IMR-90 (cell line): ENCODE results near the gene ASPHD2. TPM values are rescaled to one million over a fixed set of nuclear protein-coding genes. Genes with fewer than 3 reads are reported as not detected.

Source experiments
- ATAC-seq: fragments of 200-7000 bp; cut with Tn5 transposase; 2 replicates; pipeline ENCODE4 v1.9.1; 2020; ENCODE audit warnings: low read depth, mild to moderate bottlenecking, moderate library complexity
- BruUV-seq: library from RNA; stranded (reverse); fragments of 400-500 nt; replicated peaks from 2 replicates; lab custom pipeline; 2021; lab: Mats Ljungman, UMichigan
- CTCF ChIA-PET: fragments of 300-600 bp; formaldehyde crosslinking; extraction: SDS; loops from one replicate; lab custom pipeline; 2021; ENCODE audit warnings: antibody characterized with exemption; lab: Yijun Ruan, JAX
- POLR2A ChIA-PET: fragments of 300-600 bp; sonication (Branson Sonifier 250); formaldehyde crosslinking; loops from one replicate; lab custom pipeline; 2022; ENCODE audit warnings: antibody characterized with exemption; ENCODE audit not compliant: unreplicated experiment; lab: Charles Lee
- DNase-seq: peaks from one replicate; pipeline ENCODE4 v3.0.0; 2013
- H2AFZ ChIP-seq: replicated peaks from 2 replicates; pipeline ENCODE3; 2013; ENCODE audit warnings: low read length, mild to moderate bottlenecking; ENCODE audit not compliant: poor library complexity
- H2AK5ac ChIP-seq: 2 replicates; pipeline ENCODE4 v1.6.1; 2013; ENCODE audit warnings: low read depth, low read length, inconsistent platforms
- H2AK9ac ChIP-seq: replicated peaks from 2 replicates; pipeline ENCODE3; 2013; ENCODE audit warnings: mild to moderate bottlenecking, low read depth, low read length, moderate library complexity; ENCODE audit not compliant: poor library complexity
- H2BK120ac ChIP-seq: 2 replicates; pipeline ENCODE4 v1.6.1; 2013; ENCODE audit warnings: low read depth, low read length, inconsistent platforms
- H2BK15ac ChIP-seq: 3 replicates; pipeline ENCODE4 v1.6.1; 2013; ENCODE audit warnings: low read depth, low read length, inconsistent platforms
- H2BK20ac ChIP-seq: 2 replicates; pipeline ENCODE4 v1.6.1; 2013; ENCODE audit warnings: low read depth, mild to moderate bottlenecking, inconsistent platforms, low read length, moderate library complexity
- H2BK5ac ChIP-seq: 2 replicates; pipeline ENCODE4 v1.6.1; 2013; ENCODE audit warnings: mild to moderate bottlenecking, low read depth, low read length, inconsistent platforms; ENCODE audit not compliant: poor library complexity, severe bottlenecking
- H3K14ac ChIP-seq: replicated peaks from 2 replicates; pipeline ENCODE4 v1.6.1; 2013; ENCODE audit warnings: low read depth, low read length, inconsistent platforms
- H3K18ac ChIP-seq: 2 replicates; pipeline ENCODE4 v1.6.1; 2013; ENCODE audit warnings: low read depth, low read length, control low read depth
- H3K23ac ChIP-seq: 2 replicates; pipeline ENCODE4 v1.6.1; 2013; ENCODE audit warnings: low read depth, low read length, inconsistent platforms
- H3K27ac ChIP-seq: 2 replicates; pipeline ENCODE4 v1.5.1; 2013; ENCODE audit warnings: mild to moderate bottlenecking, control low read depth, low read length; ENCODE audit not compliant: insufficient read depth
- H3K27me3 ChIP-seq: 2 replicates; pipeline ENCODE4 v1.6.1; 2013; ENCODE audit warnings: low read length; ENCODE audit not compliant: control insufficient read depth, insufficient read depth
- H3K36me3 ChIP-seq: 2 replicates; pipeline ENCODE4 v1.6.1; 2013; ENCODE audit warnings: low read length, mixed read lengths; ENCODE audit not compliant: control insufficient read depth, insufficient read depth
- H3K4ac ChIP-seq: 2 replicates; pipeline ENCODE4 v1.6.1; 2013; ENCODE audit warnings: low read depth, low read length, inconsistent platforms
- H3K4me1 ChIP-seq: 2 replicates; pipeline ENCODE4 v1.6.1; 2013; ENCODE audit warnings: low read length, mixed read lengths; ENCODE audit not compliant: control insufficient read depth, insufficient read depth
- H3K4me2 ChIP-seq: 2 replicates; pipeline ENCODE4 v1.6.1; 2013; ENCODE audit warnings: low read depth, mild to moderate bottlenecking, control low read depth, low read length, moderate library complexity
- H3K4me3 ChIP-seq: 2 replicates; pipeline ENCODE4 v1.5.1; 2013; ENCODE audit warnings: low read depth, mild to moderate bottlenecking, control low read depth, low read length, moderate library complexity; ENCODE audit not compliant: insufficient read depth
- H3K56ac ChIP-seq: 2 replicates; pipeline ENCODE4 v1.6.1; 2013; ENCODE audit warnings: low read length, inconsistent platforms; ENCODE audit not compliant: insufficient read depth; ENCODE audit errors: extremely low read depth
- H3K79me1 ChIP-seq, 2 experiments: 2 replicates each; pipeline ENCODE4 v1.6.1; 2013; ENCODE audit warnings: low read length in 2 of 2, inconsistent platforms in 1 of 2, low read depth in 1 of 2
- H3K9ac ChIP-seq: 2 replicates; pipeline ENCODE4 v1.6.1; 2013; ENCODE audit warnings: low read depth, low read length, control low read depth
- H3K9me1 ChIP-seq: 2 replicates; pipeline ENCODE4 v1.6.1; 2013; ENCODE audit warnings: low read length, inconsistent platforms; ENCODE audit not compliant: insufficient read depth
- H3K9me3 ChIP-seq: 2 replicates; pipeline ENCODE4 v1.6.1; 2013; ENCODE audit warnings: low read length; ENCODE audit not compliant: control insufficient read depth, insufficient read depth
- H4K20me1 ChIP-seq: 2 replicates; pipeline ENCODE4 v1.6.1; 2013; ENCODE audit warnings: low read length, inconsistent platforms; ENCODE audit not compliant: insufficient read depth
- H4K5ac ChIP-seq: 2 replicates; pipeline ENCODE4 v1.6.1; 2013; ENCODE audit warnings: mild to moderate bottlenecking, low read depth, low read length, control low read depth
- H4K8ac ChIP-seq, 2 experiments: 2 replicates each; pipeline ENCODE4 v1.6.1; 2013; ENCODE audit warnings: low read depth in 2 of 2, low read length in 2 of 2, control low read depth in 1 of 2, inconsistent platforms in 1 of 2
- H4K91ac ChIP-seq: 2 replicates; pipeline ENCODE4 v1.6.1; 2013; ENCODE audit warnings: low read depth, low read length, inconsistent platforms; ENCODE audit not compliant: insufficient read depth
- BHLHE40 ChIP-seq: fragments of 150-350 bp; IDR thresholded peaks from 2 replicates; pipeline ENCODE4 v1.6.1; 2016; ENCODE audit warnings: mild to moderate bottlenecking, low read depth, low read length
- CEBPB ChIP-seq: IDR thresholded peaks from 2 replicates; pipeline ENCODE4 v1.6.1; 2012; ENCODE audit warnings: low read depth, low read length, improper control_type of control experiment
- CHD1 ChIP-seq: IDR thresholded peaks from 2 replicates; pipeline ENCODE4 v1.6.1; 2012; ENCODE audit warnings: low read depth, low read length, improper control_type of control experiment
- FOS ChIP-seq: fragments of 150-350 bp; IDR thresholded peaks from 2 replicates; pipeline ENCODE4 v1.6.1; 2016; ENCODE audit warnings: low read depth, low read length
- MAFK ChIP-seq: IDR thresholded peaks from 2 replicates; pipeline ENCODE4 v1.6.1; 2012; ENCODE audit warnings: low read depth, low read length, improper control_type of control experiment
- MAZ ChIP-seq: IDR thresholded peaks from 2 replicates; pipeline ENCODE4 v1.6.1; 2012; ENCODE audit warnings: low read depth, mild to moderate bottlenecking, low read length, improper control_type of control experiment, moderate library complexity, borderline replicate concordance
- MXI1 ChIP-seq: IDR thresholded peaks from 2 replicates; pipeline ENCODE4 v1.6.1; 2012; ENCODE audit warnings: low read depth, mild to moderate bottlenecking, low read length, moderate library complexity, borderline replicate concordance
- POLR2A ChIP-seq: IDR thresholded peaks from 2 replicates; pipeline ENCODE4 v1.6.1; 2012; ENCODE audit warnings: mild to moderate bottlenecking, low read depth, low read length
- RAD21 ChIP-seq: IDR thresholded peaks from 2 replicates; pipeline ENCODE4 v1.6.1; 2012; ENCODE audit warnings: low read length, improper control_type of control experiment
- RCOR1 ChIP-seq: IDR thresholded peaks from 2 replicates; pipeline ENCODE4 v1.6.1; 2012; ENCODE audit warnings: mild to moderate bottlenecking, low read length, improper control_type of control experiment; ENCODE audit not compliant: insufficient replicate concordance
- RFX5 ChIP-seq: IDR thresholded peaks from 2 replicates; pipeline ENCODE4 v1.8.0; 2012; ENCODE audit warnings: low read depth, mild to moderate bottlenecking, low read length, moderate library complexity
- SMC3 ChIP-seq: fragments of 150-350 bp; IDR thresholded peaks from 2 replicates; pipeline ENCODE4 v1.6.1; 2016; ENCODE audit warnings: low read depth, mild to moderate bottlenecking, antibody characterized with exemption, low read length, moderate library complexity
- WGBS, 2 experiments: methylation state at CpG; one replicate each; pipeline versions ENCODE4 v1.1.5 to v1.1.7; 2013; ENCODE audit warnings: missing lambda C conversion rate in 2 of 2; ENCODE audit not compliant: insufficient read length in 1 of 2; ENCODE audit errors: extremely low coverage in 2 of 2; 5-methylcytosine and 5-hydroxymethylcytosine counted together
- dilution Hi-C: fragments of 300-500 bp; cut with HindIII; formaldehyde crosslinking; loops from one replicate; pipeline ENCODE4 v1.14.3; 2018; ENCODE audit warnings: low sequenced_read_pairs; ENCODE audit not compliant: unreplicated experiment
- in situ Hi-C: fragments of 300-500 bp; cut with MboI; formaldehyde crosslinking; loops from 3 replicates; pipeline ENCODE4 v1.14.3; 2019; ENCODE audit warnings: low sequenced_read_pairs, inconsistent platforms, mixed read lengths
- intact Hi-C: fragments of 100-400 bp; cut with micrococcal nuclease; formaldehyde crosslinking; loops from 2 replicates; pipeline ENCODE4 v1.10.0; 2022
- polyA plus RNA-seq, 3 experiments: library from polyadenylated mRNA; depleted of rRNA; stranded (reverse); fragments of >200 nt; gene quantifications; 2 replicates each; pipeline ENCODE4 v1.2.3, GENCODE V29; 2012; ENCODE audit warnings: low replicate concordance in 1 of 3
- total RNA-seq: library from RNA; depleted of rRNA; stranded (reverse); fragments of >200 nt; gene quantifications from 2 replicates; pipeline ENCODE4 v1.2.3, GENCODE V29; 2012
- TF ChIP-seq, protein P1 (sequence below): conservative IDR thresholded peaks from 2 replicates; pipeline ENCODE4 v1.5.1; 2012; ENCODE audit warnings: mild to moderate bottlenecking, low read depth, low read length, improper control_type of control experiment
- TF ChIP-seq, protein P2 (sequence below): fragments of 150-350 bp; IDR thresholded peaks from 2 replicates; pipeline ENCODE4 v1.6.1; 2017; ENCODE audit warnings: mild to moderate bottlenecking, antibody characterized with exemption, low read length, low read depth
- TF ChIP-seq, protein P3 (sequence below): fragments of 150-350 bp; IDR thresholded peaks from 2 replicates; pipeline ENCODE4 v1.6.1; 2016; ENCODE audit warnings: low read depth, mild to moderate bottlenecking, low read length, moderate library complexity, borderline replicate concordance

ASPHD2 gene
- total and polyA plus RNA-seq, 2 of the 4 experiments (the other 2 are of a cell fraction): 1.3 to 1.4 TPM

DNA sequence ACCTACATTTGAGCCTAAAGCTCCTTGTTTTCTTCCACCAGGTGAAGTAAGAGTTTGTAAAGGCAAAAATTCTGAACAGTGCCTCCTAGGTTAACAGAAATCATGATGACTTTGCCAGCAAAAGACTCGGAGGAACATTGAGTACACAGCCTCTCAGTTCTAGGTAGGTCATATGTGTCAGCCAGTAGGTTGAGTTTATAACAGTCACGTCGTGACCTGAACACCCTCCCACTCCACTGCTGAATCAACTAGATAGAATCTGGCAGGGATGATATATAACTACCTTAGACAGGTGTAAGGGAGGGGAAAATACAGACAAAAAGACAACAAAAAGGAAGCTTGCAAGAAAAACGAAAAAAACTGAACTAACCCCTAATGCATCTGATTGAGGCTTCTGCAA, 12.8 kb upstream of the ASPHD2 start:
- Histone ChIP-seq H3K9me1 (no peaks in the 10 kb centered on the region; the same call in 1 of the 2 replicates), H3K56ac (no peak overlapping the region), H2BK5ac (no peak overlapping the region), H3K9ac (no peak overlapping the region), H3K14ac (no peak overlapping the region), H3K79me1 (no peaks in the 10 kb centered on the region), H2BK120ac (no peak overlapping the region), H3K36me3 (no peaks in the 10 kb centered on the region), H2BK20ac (no peak overlapping the region), H2AK9ac (no peak overlapping the region), H3K4me2 (no peak overlapping the region), H4K5ac (no peak overlapping the region), H4K8ac (no peak overlapping the region), H3K4ac (no peak overlapping the region), H3K27me3 (peaks cover 25% of the 10 kb centered on the region), H2AFZ (no peak overlapping the region), H2AK5ac (no peak overlapping the region), H2BK15ac (no peak overlapping the region), H3K23ac (no peak overlapping the region), H3K27ac (no peak overlapping the region), H3K4me1 (no peaks in the 10 kb centered on the region), H3K18ac (no peak overlapping the region), H4K91ac (no peak overlapping the region), H4K20me1 (peaks cover 3% of the 10 kb centered on the region; the same call in 1 of the 2 replicates), H3K4me3 (no peak overlapping the region), H3K9me3 (no peaks in the 10 kb centered on the region)
- 80% methylated on average over 1 of the region's 4 CpGs; no CpG with 5 or more reads in 1 of the 2 experiments for WGBS, 2 experiments
- intact Hi-C loops: no loop called here
- ATAC-seq (no peak), DNase-seq (no peak)
- BruUV-seq: no TSS peak
- ChIA-PET CTCF (interaction anchor here (1.0 kb wide), 1 partner anchor 15 kb away, joined by 6 read pairs; no protein-coding TSS in a partner anchor), POLR2A (no interaction called here)
- in situ Hi-C loops: no loop called here
- TF ChIP-seq RCOR1 (no peak), SMC3 (no peak), MAZ (no peak), MXI1 (no peak), RAD21 (no peak), MAFK (no peak), POLR2A (no peak), CHD1 (no peak), FOS (no peak), BHLHE40 (no peak), CEBPB (no peak), RFX5 (no peak)
- TF ChIP-seq, protein P1, sequence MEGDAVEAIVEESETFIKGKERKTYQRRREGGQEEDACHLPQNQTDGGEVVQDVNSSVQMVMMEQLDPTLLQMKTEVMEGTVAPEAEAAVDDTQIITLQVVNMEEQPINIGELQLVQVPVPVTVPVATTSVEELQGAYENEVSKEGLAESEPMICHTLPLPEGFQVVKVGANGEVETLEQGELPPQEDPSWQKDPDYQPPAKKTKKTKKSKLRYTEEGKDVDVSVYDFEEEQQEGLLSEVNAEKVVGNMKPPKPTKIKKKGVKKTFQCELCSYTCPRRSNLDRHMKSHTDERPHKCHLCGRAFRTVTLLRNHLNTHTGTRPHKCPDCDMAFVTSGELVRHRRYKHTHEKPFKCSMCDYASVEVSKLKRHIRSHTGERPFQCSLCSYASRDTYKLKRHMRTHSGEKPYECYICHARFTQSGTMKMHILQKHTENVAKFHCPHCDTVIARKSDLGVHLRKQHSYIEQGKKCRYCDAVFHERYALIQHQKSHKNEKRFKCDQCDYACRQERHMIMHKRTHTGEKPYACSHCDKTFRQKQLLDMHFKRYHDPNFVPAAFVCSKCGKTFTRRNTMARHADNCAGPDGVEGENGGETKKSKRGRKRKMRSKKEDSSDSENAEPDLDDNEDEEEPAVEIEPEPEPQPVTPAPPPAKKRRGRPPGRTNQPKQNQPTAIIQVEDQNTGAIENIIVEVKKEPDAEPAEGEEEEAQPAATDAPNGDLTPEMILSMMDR: no peak
- TF ChIP-seq, protein P2, sequence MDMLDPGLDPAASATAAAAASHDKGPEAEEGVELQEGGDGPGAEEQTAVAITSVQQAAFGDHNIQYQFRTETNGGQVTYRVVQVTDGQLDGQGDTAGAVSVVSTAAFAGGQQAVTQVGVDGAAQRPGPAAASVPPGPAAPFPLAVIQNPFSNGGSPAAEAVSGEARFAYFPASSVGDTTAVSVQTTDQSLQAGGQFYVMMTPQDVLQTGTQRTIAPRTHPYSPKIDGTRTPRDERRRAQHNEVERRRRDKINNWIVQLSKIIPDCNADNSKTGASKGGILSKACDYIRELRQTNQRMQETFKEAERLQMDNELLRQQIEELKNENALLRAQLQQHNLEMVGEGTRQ: no peak
- TF ChIP-seq, protein P3, sequence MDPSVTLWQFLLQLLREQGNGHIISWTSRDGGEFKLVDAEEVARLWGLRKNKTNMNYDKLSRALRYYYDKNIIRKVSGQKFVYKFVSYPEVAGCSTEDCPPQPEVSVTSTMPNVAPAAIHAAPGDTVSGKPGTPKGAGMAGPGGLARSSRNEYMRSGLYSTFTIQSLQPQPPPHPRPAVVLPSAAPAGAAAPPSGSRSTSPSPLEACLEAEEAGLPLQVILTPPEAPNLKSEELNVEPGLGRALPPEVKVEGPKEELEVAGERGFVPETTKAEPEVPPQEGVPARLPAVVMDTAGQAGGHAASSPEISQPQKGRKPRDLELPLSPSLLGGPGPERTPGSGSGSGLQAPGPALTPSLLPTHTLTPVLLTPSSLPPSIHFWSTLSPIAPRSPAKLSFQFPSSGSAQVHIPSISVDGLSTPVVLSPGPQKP: no peak
- dilution Hi-C loops: no loop called here
